ENCODE measurements around the gene CFAP46.
"Not testable (repeated sequence)": the region's sequence is repeated elsewhere in the genome, so short reads cannot be mapped to it uniquely, and the experiment has no call there.

Gene CFAP46

DNA sequence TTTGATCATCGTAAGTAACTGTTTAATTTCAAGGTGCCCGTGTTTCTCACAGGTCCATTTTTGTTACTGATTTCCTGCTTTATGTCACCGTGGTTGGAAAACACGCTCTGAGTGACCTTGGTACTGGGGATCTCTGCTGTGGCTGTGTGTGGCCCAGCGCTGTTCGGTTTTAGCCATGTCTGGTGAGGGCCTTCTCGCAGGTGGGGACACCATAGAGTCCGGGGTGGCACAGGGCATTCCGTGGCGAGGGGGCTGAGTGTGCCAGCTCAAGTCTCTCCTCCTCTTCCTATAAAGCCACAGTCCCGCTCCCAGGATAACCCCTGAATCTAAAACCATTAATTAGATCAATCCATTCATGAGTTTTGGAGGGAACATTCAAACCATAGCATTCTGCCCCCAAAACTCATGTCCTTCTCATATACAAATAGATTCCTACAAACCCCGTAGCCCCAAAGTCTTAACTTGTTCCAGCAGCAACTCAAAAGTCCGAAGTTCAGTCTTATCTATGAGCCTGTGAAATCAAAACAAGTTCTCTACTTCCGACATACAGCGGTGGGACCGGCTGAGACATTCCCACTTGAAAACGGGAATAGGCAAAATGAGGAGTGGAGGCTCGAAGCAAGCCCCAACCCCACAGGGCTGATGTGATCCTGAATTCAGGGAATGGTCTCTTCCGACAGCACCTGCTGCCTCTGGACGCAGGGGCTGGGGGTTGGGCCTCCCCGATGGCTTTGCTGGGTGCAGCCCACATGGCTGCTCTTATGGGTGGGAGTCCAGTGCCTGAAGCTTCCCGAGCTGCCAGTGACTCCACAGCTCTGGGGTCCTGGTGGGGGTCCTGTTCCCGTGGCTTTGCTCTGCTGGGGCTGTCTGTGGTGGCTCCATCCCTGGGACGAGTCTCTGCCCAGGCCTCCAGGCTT, 101.4 kb downstream of the CFAP46 start:
- no peak for DNase-seq

DNA sequence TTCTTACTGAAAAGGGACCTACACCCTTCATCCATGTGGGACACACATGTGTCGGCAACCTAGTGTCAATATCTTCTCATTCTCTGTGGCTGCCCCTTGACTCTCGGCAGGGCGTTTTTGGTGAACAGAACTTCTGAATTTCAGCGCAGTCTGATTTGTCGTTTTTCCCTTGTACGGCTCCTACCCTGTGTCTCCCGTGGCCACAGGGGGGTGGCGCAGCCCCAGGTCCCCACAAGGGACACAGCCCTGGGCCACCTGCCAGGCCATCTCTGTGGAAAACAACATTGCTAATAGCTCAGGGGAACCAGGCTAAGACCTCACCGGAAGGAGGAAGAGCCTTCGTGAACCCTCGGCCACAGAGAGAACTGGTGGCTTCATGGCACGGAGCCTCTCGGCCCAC, 103.3 kb downstream of the CFAP46 start:
- DNase-seq: no peak

DNA sequence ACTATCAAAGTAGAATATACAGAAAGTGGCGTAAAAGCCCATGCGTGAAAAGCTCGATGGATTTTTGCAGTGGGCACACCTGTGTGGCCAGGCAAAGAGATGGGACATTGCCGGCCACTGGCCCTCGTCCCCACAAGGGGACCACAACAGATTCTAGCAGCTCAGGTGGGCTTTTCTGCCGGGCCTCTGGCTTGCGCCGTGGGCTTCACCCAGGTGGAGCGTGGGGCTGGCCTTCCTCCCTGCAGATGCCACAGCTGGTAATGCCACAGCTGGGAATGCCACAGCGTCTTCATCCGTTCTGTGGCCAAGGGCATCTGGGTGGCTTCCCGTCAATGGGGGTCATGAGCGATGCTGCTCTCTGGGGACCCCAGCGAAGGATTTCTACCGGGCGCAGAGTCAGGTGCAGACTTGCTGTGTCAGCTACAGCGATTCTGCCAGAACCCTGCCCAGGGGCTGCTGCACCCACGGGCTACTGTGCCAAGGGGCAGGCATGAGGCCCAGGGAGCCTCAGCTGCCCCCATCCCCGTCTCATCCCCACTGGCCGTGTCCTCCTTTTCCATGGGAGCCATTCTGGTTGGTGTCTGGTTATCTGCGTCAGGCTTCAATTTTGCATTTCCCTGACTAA, 103.9 kb downstream of the CFAP46 start:
- DNase-seq: no peak

DNA sequence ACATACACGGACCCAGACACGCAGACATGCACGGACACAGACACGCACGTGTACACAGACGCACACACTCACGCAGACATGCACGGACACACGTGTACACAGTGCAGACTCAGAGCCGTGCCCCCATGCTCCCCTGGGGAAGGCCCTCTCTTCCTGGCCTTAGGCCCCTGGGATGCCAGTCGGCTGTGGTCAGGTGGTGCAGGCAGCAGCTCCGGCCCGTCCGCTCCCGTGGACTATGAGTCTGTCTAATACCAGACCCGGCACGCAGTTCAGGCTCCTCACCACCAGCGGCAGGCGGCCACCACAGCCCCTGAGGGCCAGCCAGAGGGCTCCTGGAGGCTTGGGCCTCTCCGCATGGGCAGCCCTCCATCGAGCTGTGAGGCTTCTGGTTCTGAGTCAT, 104.5 kb downstream of the CFAP46 start:
- no peak for DNase-seq

DNA sequence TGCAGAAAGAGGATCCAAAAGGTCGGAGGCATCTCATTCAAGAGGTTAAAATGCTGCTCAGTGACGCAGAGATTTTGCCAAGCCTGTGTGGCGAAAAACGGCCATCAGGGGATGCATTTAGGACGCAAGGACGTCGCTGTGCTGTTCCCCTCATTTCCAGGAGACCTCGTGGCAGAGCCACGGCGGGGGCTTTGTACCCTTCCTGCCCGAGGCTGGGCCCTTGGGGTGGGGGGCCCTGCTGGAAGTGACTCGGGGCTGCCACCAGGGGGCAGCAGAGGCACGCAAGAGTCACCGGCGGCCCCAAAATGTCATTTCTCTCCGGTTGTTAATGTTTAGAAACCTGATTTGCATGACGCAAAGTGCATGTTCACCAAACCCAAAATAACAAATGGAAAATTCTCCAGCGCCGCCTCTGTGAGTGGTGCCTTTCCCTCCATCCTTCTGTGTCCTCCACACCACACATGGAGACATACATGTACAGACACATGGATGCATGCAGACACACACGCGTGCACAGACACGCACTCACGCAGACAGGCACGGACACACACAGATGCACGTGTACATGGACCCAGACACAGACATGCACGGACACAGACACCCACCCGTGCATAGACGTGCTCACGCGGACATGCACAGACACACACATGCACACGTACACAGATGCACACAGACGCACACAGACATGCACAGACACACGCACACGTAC, 105.4 kb downstream of the CFAP46 start:
- no peak for DNase-seq

DNA sequence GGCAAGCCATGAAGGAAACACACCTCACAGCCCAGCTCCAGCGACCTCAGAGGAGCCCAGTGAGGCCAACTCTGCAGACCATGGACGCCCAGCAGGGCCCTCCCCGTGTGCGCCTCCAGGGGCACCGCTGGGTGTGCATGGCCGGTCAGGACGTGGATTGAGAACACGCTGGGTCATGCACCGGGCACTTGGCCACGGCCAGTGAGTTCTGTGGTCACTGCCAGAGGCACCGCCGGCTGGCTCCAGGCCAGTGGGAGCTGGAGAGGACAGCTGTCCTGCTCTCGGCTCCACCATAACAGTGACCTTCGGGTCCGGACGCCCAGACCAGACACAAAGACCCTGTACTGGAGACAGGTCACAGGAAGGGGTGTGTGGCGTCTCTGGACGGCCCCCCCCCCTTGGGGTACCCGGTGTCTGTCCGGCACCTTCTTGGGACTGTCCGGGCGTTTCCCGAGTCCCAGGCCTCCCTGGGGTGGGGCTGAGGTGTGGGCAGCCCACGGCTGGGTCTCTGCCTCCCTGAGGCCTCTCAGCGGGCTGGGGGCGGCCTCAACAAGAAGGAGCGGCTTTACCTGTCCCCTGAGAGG, 106.0 kb downstream of the CFAP46 start:
- DNase-seq: no peak

DNA sequence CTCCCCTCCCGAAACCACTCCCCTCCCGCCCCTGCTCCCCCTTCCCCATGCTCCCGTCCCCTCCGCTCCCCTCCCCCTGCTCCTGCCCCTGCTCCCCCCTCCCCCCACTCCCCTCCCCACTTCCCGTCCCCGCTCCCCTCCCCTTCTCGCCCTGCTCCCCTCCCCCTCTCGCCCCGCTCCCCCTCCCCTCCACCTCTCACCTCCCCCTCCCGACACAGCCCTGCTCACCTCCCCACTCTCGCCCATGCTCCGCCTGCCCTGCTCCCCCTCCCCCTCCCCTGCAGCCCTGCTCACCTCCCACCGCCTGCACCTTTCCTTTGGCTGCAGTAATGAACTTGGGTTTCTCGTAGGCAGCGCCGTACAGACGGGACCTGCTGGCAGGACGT, 106.5 kb downstream of the CFAP46 start:
- no peak for DNase-seq

DNA sequence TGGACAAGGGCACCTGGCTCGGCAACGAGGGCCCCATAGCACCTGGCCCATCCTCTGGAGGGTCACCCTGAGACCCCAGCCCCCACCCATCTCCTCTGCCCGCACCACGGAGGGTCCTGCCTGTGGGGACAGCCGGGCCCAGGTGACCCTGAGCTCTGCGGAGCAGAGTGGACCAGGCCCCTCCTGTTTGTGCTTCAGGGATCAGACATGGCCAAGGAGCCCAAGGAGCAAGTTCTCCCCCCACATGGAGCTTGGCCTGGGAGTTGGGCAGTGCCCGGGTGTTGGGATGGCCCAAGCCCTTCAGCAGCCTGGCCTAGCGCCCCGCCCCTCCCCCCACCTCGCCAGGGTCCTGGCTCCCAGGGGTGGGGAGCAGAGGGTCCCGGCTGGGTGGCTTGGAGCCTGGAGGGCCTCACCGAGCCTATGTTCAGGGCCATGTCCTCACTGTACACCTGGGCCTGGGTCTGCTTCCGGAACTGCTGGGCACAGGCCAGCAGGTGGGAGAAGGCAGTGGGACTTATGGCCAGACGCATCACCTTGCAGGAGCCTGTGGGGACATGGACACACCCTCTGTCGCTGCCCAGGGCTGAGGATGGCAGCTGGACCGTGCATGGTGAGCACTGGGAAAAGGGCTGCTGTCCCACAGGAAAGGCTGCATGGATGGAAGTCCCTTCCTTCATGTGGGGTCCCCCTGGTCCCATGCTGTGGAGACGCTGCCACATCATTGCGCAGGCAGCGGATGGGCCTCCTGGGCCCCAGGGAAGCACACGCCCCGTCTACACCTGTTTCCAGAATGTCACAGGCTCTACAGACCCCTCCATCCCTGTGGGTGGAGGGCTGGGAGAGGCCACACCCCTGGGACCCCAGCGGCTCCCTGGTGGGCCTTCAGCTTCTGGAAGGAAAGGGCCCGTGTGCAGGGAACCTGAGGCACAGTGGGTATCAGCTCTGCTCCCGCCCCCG, 107.2 kb downstream of the CFAP46 start:
- no peak for DNase-seq

DNA sequence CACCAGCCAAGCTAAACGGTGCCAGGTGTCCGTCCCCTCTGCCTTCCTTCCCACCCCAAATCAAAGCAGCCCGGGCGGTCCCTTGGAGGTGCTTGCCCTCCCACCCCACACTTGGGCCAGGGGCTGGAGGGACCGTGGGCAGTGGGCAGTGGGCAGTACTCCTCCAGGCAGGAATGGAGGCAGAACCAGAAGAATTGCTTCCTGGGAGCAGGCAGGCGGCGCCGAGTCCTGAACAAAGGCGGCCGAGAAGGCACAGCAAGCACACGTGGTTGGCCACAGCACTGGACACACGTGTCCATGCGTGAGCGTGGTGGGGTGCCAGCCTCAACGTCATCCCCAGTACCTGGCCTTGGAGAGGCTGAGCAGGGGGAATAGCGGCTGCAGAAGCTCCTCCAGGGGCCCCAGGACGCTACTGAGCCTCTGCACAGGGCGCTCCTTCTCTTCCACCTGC, 108.0 kb downstream of the CFAP46 start:
- no peak for DNase-seq

DNA sequence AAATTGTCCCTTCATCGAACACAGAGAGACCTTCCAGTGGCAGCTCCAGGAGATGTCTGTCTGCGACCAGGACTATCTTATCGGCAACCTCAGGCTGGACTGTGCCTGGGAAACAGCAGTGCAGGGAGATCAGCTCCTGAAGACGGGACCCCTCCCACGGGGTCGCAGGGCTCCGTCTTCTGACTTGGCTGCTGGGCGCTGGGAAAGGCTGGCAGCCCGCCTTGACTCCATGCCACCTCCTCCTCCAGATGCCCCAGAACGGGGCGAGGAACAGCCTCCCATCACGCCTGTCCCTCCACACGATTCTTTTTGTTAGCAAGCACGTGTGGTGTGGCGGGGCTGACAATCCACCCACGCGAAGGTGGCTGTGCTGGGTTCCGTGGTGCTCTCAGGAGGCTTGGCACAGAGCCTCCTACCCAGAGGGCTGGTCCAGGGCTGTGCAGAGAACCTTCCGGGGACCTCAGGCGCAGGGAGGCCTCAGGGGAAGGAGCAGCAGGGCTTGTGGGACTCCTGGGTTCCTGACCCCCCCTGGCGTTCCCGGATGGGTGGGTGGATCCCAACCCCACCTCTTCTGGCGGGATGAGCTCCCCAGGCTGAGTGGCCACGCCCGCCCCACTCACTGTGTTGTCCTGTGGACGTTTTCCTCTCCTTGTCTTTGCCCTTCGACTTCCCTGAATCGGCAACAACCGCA, 108.8 kb downstream of the CFAP46 start:
- DNase-seq: no peak

DNA sequence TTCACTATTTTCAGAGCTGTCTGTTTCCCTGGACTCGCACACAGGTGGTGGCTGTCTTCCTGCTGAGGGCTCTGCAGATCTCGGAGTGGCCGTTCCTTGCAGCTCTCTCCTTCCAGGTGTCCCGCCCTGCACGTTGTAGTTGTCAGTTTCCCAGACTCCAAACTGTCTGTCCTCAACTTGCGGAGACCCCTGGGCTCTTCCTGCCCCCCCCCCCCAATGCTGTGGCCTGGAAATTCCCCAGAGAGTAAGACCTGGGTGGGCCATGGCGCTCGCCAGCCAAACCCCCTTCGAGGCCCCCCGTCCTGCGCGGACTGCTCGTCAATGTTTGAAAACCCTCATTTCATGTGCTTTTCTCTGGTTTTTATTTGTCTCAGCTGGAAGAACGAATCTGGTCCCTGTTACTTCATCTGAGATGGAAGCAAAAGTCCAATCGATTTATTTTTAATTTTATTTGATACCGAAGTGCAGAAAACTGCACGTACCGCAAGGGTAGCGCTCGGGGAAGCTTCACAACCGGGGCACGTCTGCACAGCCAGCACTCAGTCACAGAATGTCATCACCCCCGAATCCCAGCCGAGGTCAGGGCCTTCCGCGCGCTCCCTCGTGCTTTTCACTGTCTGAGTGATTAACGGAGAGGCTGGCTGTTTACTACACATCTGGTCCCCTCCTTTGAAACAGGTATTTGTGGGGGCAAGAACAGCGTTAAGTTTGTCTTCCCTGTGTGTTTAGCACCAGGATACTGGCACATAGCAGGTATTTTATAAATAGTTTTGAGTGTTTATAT, 110.0 kb downstream of the CFAP46 start:
- DNase-seq: no peak

DNA sequence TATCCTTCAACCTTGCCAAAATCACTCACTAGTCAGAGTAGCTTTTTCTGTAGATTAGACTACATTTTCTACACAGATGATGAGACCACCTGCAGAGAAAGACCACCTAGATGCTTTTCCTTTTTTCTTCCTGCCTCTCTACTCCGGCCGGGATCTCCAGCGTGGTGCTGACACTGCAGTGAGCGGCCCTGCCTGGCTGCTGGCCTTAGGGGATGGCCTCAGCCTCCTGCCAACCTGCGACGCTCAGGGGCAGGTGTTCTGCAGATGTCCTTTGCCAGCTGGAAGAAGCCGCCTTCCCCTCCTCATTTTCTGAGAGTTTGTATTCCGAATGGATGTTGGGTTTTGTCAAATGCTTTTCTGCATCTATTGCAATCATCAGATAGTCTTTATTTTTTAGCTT, 113.0 kb downstream of the CFAP46 start:
- DNase-seq: no peak

DNA sequence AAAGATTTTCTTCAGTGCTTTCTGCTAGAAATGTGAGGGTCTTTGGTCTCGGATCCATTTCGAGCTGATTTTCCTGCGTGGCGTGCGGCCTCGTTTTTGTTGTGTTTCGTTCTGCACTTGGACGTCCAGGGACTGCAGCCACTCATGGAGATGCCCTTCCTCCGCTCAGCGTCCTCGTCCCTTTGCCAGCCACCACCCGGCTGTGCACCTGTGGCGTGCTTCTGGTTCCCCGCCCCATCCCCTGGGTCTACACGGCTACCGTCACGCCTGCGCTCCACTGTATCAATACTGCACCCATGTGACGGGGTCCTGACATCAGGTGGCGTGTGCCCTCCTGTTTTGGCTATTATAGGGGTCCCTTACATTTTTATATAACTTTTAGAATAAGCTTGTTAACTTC, 113.7 kb downstream of the CFAP46 start:
- DNase-seq: no peak

DNA sequence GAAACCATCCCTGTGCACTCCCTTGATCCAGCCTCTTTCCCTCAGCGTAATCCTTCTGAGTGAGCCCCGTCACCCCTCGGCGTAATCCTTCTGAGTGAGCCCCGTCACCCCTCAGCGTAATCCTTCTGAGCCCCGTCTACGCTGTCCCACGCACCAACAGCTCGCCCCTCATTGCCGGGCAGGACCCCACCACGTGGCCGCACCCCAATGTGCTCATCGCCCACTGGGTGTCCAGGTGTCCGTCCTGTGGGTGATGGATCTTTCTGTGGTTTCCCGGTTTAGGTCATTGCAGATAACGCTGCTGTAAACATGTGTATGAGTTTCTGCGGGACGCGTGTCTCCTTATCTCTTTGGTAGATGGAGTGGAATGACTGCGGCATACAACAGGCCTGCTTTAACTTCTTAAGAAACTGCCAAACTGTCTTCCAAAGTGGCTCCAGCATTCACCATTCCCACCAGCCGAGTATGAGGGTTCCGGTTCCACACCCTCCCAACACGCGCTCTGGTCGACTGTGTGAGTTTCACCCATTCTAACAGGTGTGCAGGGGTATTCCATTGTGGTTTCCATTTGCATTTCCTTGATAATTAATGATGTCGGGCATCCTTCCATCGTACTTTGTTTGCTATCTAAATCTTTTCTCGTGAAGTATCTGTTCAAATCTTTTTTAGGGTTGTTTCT, 114.4 kb downstream of the CFAP46 start:
- DNase-seq: no peak

DNA sequence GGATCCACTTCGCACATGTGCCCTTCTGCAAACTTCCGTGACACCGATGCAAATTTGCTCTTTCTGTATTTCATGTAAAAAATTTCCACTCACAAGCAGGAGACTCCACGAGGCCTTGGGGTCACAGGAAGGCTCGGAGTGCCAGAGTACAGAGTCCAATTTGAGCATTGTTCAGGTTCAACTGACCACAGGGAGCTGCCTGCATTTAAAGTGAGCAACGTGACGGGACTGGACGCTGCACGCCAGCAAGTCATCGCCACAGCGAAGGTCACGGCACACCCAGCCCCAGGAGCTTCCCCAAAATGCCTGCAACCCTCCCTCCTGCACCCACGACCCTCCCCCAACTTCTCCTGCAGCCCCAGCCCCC, 115.0 kb downstream of the CFAP46 start:
- DNase-seq: no peak

DNA sequence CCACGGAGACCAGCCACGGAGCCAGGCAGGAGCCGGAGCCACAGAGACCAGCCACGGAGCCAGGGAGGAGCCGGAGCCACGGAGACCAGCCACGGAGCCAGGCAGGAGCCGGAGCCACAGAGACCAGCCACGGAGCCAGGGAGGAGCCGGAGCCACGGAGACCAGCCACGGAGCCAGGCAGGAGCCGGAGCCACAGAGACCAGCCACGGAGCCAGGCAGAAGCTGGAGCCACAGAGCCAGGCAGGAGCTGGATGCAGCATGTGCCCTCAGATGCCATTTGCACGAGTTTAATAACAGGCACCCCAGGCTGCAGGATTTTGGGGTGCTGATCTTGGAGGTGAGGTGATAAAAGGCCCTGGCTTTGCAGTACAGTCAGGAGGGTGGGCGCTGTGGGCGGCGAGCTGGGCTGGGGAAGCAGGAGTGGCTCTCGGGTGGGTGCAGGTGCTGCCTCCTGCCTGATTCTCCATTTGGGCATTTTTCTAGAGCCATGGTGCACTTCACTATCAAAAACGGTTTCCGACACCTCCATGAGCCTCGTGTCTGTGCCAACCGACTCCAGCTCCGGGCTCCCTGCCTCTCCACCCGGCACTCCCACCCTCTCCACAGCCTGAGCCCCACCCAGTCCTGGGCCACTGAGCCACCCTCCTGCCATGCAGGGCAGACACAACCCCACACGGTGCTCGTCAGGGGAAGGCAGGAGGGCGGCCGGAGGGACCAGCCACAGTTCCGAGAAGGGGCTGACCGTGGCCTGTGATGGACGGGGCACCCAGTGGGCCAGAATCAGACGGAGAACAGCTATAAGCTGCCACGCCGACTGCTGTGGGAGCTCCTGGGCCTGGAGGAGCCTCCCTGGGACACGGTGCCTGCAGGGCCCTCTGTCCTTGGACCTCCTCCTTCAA, 115.6 kb downstream of the CFAP46 start:
- DNase-seq: no peak

DNA sequence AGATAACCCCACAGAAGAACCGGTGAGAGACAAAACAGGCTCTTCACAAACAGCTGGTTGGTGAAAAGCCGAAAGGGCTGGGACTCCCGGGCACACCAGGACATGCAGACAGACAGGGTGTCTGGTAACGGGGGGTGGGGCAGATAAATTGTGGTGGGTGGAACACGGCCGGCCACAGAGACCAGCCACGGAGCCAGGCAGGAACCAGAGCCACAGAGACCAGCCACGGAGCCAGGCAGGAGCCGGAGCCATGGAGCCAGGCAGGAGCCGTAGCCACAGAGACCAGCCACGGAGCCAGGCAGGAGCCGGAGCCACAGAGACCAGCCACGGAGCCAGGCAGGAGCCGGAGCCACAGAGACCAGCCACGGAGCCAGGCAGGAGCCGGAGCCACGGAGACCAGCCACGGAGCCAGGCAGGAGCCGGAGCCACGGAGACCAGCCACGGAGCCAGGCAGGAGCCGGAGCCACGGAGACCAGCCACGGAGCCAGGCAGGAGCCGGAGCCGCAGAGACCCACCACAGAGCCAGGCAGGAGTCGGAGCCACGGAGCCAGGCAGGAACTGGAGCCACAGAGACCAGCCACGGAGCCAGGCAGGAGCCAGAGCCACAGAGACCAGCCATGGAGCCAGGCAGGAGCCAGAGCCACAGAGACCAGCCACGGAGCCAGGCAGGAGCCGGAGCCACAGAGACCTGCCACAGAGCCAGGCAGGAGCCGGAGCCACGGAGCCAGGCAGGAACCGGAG, 116.4 kb downstream of the CFAP46 start:
- DNase-seq: not testable (repeated sequence)

DNA sequence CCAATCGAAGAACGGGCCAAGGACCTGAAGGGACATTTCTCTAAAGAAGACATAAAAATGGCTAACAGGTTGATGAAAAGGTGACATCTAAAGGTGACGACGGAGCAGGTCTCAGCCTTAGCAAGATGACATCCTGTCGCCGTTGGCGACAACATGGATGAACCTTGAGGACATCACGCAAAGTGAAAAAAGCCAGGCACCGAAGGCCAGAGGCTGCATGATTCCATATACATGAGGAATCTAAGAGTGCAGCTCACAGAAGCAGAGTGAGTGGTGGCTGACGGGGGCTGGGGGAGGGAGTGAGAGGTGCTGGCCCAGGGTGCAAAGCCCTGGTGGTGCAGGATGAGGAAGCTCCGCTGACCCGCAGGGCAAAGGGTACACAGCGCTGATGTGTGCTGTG, 122.3 kb downstream of the CFAP46 start:
- no peak for DNase-seq

Data from NCI-H446 (cell line).